Stimulated activated CD4-positive, alpha-beta T cell treated with anti-CD3 and anti-CD28 coated beads, Interleukin-1b, Interleukin-23, amount 100 ng/mL, for 24 hours (primary cell): ENCODE data around the gene VAMP1.
A peak's percentile ranks its signal among the peaks of the same experiment; 100 is the strongest.
"Not testable (repeated sequence)": the region's sequence is repeated elsewhere in the genome, so short reads cannot be mapped to it uniquely, and the experiment has no call there.

Source experiments
- DNase-seq, 4 experiments: peaks; one replicate each; pipeline ENCODE4 v3.0.0-alpha.2; 2020; ENCODE audit warnings: low read depth in 4 of 4, low spot score in 1 of 4

Gene VAMP1

GRCh38 chr12:6451348-6452244 is 18.9 kb downstream of the VAMP1 start, which contains the start of gene TAPBPL:
Gene TAPBPL, plus strand, starts transcription at chr12:6452042. Its CDS starts 207 bp downstream, at chr12:6452249.
- DNase-seq: peak in 3 of 4 experiments; percentile 60 to 71 (median 66)

- no peak for DNase-seq
Measured at GRCh38 chr12:6450869-6451347, 19.6 kb downstream of the VAMP1 start.

- no peak for DNase-seq
Measured at GRCh38 chr12:6450091-6450868, 20.2 kb downstream of the VAMP1 start.

- no peak for DNase-seq
Measured at GRCh38 chr12:6444704-6445688, 25.5 kb downstream of the VAMP1 start, which contains the start of gene CD27. Gene CD27, plus strand, starts transcription at chr12:6444955. Its CDS starts 141 bp downstream, at chr12:6445096.

GRCh38 chr12:6444031-6444430 is 26.4 kb downstream of the VAMP1 start:
- DNase-seq: no peak

- no peak for DNase-seq
Measured at GRCh38 chr12:6443361-6443983, 27.0 kb downstream of the VAMP1 start.

GRCh38 chr12:6442836-6443235 is 27.6 kb downstream of the VAMP1 start:
- no peak for DNase-seq

- no peak for DNase-seq
Measured at GRCh38 chr12:6440391-6440790, 30.1 kb downstream of the VAMP1 start.

- no peak for DNase-seq
Measured at GRCh38 chr12:6438345-6438744, 32.1 kb downstream of the VAMP1 start.

- no peak for DNase-seq
Measured at GRCh38 chr12:6437586-6437985, 32.9 kb downstream of the VAMP1 start.

- no peak for DNase-seq
Measured at GRCh38 chr12:6435961-6436715, 34.3 kb downstream of the VAMP1 start.

GRCh38 chr12:6434205-6435140 is 36.0 kb downstream of the VAMP1 start:
- DNase-seq: no peak

GRCh38 chr12:6432991-6433390 is 37.5 kb downstream of the VAMP1 start:
- no peak for DNase-seq

- no peak for DNase-seq
Measured at GRCh38 chr12:6430124-6430989, 40.1 kb downstream of the VAMP1 start.

GRCh38 chr12:6428326-6428725 is 42.2 kb downstream of the VAMP1 start:
- DNase-seq: no peak

GRCh38 chr12:6427796-6428195 is 42.7 kb downstream of the VAMP1 start:
- DNase-seq: not testable (repeated sequence)
